H1 (cell line): ENCODE data around the gene TTC39A. TPM values are rescaled to one million over a fixed set of nuclear protein-coding genes. Genes with fewer than 3 reads are reported as not detected.

Source experiments
- CTCF ChIA-PET: fragments of 300-600 bp; sonication (Branson Sonifier 250); formaldehyde crosslinking; loops from one replicate; lab custom pipeline; 2021; ENCODE audit not compliant: partially characterized antibody; lab: Charles Lee
- POLR2A ChIA-PET: fragments of 300-600 bp; sonication (Branson Sonifier 250); formaldehyde crosslinking; loops from one replicate; lab custom pipeline; 2021; ENCODE audit warnings: inconsistent platforms; ENCODE audit not compliant: partially characterized antibody; lab: Charles Lee
- DNase-seq, 2 experiments: peaks; one replicate each; pipeline versions ENCODE4 v3.0.0 to v3.0.0-alpha.2; 2010 to 2022; ENCODE audit warnings: low spot score in 2 of 2, low read depth in 1 of 2, mixed read lengths in 1 of 2
- FAIRE-seq: peaks from 2 replicates; lab custom pipeline; 2011; peaks lifted over from hg19 to GRCh38; lab: Jason Lieb, UNC
- H2AFZ ChIP-seq: 2 replicates; pipeline ENCODE4 v1.8.1; 2012; ENCODE audit warnings: low read length, inconsistent platforms
- H2AK5ac ChIP-seq: 2 replicates; pipeline ENCODE4 v1.6.1; 2013; ENCODE audit warnings: low read depth, low read length
- H2BK120ac ChIP-seq: replicated peaks from 2 replicates; pipeline ENCODE3; 2013; ENCODE audit warnings: low read depth, low read length, inconsistent platforms
- H2BK12ac ChIP-seq: 2 replicates; pipeline ENCODE4 v1.6.1; 2013; ENCODE audit warnings: low read depth, low read length
- H2BK15ac ChIP-seq: 2 replicates; pipeline ENCODE4 v1.6.1; 2013; ENCODE audit warnings: low read length
- H2BK20ac ChIP-seq: 2 replicates; pipeline ENCODE4 v1.6.1; 2013; ENCODE audit warnings: low read length
- H2BK5ac ChIP-seq: 2 replicates; pipeline ENCODE4 v1.6.1; 2013; ENCODE audit warnings: low read depth, low read length
- H3K14ac ChIP-seq: 2 replicates; pipeline ENCODE4 v1.6.1; 2013; ENCODE audit warnings: inconsistent platforms; ENCODE audit not compliant: insufficient read length
- H3K18ac ChIP-seq: 2 replicates; pipeline ENCODE4 v1.6.1; 2013; ENCODE audit warnings: low read length; ENCODE audit errors: extremely low read depth
- H3K23ac ChIP-seq: 2 replicates; pipeline ENCODE4 v1.6.1; 2013; ENCODE audit warnings: inconsistent platforms; ENCODE audit not compliant: insufficient read length
- H3K23me2 ChIP-seq: 2 replicates; pipeline ENCODE4 v1.6.1; 2013; ENCODE audit warnings: low read depth, low read length
- H3K27ac ChIP-seq: 2 replicates; pipeline ENCODE4 v1.6.1; 2011; ENCODE audit warnings: low read depth, low read length, inconsistent platforms
- H3K27me3 ChIP-seq, 4 experiments: replicated peaks in 1 of 4; 1 replicate in 1 of 4; 2 replicates in 3 of 4; pipeline versions ENCODE4 v1.6.1 to v1.8.1; 2011 to 2013; ENCODE audit warnings: low read length in 3 of 4, mild to moderate bottlenecking in 3 of 4, inconsistent platforms in 2 of 4, mixed read lengths in 2 of 4, moderate library complexity in 1 of 4; ENCODE audit not compliant: control insufficient read depth in 3 of 4, insufficient read depth in 3 of 4; ENCODE audit errors: extremely low read depth in 1 of 4
- H3K36me3 ChIP-seq, 4 experiments: 2 replicates each; pipeline versions ENCODE4 v1.6.1 to v1.8.1; 2011 to 2013; ENCODE audit warnings: mild to moderate bottlenecking in 4 of 4, low read length in 3 of 4, moderate library complexity in 2 of 4, control low read depth in 1 of 4, inconsistent platforms in 1 of 4; ENCODE audit not compliant: insufficient read depth in 4 of 4, control insufficient read depth in 2 of 4
- H3K4ac ChIP-seq: replicated peaks from 2 replicates; pipeline ENCODE3; 2013; ENCODE audit warnings: low read length, low read depth, mixed read lengths, inconsistent platforms; ENCODE audit not compliant: insufficient read length
- H3K4me1 ChIP-seq, 4 experiments: replicated peaks in 1 of 4; 1 replicate in 1 of 4; 2 replicates in 3 of 4; pipeline versions ENCODE4 v1.6.1 to v1.8.1; 2011 to 2013; ENCODE audit warnings: low read length in 3 of 4, inconsistent platforms in 2 of 4, mixed read lengths in 1 of 4; ENCODE audit not compliant: insufficient read depth in 4 of 4, control insufficient read depth in 3 of 4
- H3K4me2 ChIP-seq, 2 experiments: 2 replicates each; pipeline versions ENCODE4 v1.6.1 to v1.8.1; 2011 to 2013; ENCODE audit warnings: low read depth in 2 of 2, low read length in 2 of 2, control low read depth in 1 of 2, inconsistent platforms in 1 of 2, mild to moderate bottlenecking in 1 of 2; ENCODE audit not compliant: insufficient read depth in 1 of 2
- H3K4me3 ChIP-seq, 4 experiments: fragments of 200-600, 300-600 bp in 1 of 4; sonication (generic), shearing (Covaris generic), sonication (Bioruptor Twin) in 1 of 4; 2 replicates each; pipeline versions ENCODE4 v1.5.1 to v1.8.1; 2011 to 2016; ENCODE audit warnings: low read length in 4 of 4, low read depth in 3 of 4, control low read depth in 2 of 4, inconsistent platforms in 2 of 4, mild to moderate bottlenecking in 2 of 4, mixed read lengths in 1 of 4, moderate library complexity in 1 of 4; ENCODE audit not compliant: insufficient read depth in 2 of 4; ENCODE audit errors: extremely low read depth in 1 of 4
- H3K56ac ChIP-seq: replicated peaks from 2 replicates; pipeline ENCODE3; 2013; ENCODE audit warnings: low read depth, mild to moderate bottlenecking, mixed read lengths, low read length, inconsistent platforms; ENCODE audit not compliant: insufficient read length
- H3K79me1 ChIP-seq: 2 replicates; pipeline ENCODE4 v1.6.1; 2013; ENCODE audit warnings: low read depth, low read length, control low read depth
- H3K79me2 ChIP-seq, 2 experiments: 2 replicates each; pipeline versions ENCODE4 v1.6.1 to v1.8.1; 2012 to 2013; ENCODE audit warnings: low read length in 2 of 2, mild to moderate bottlenecking in 2 of 2, inconsistent platforms in 1 of 2; ENCODE audit not compliant: insufficient read depth in 2 of 2, control insufficient read depth in 1 of 2
- H3K9ac ChIP-seq, 4 experiments: replicated peaks in 1 of 4; 1 replicate in 1 of 4; 2 replicates in 3 of 4; pipeline versions ENCODE4 v1.6.1 to v1.8.1; 2011 to 2013; ENCODE audit warnings: low read depth in 3 of 4, low read length in 3 of 4, control low read depth in 2 of 4, mild to moderate bottlenecking in 2 of 4, moderate library complexity in 2 of 4, inconsistent platforms in 1 of 4; ENCODE audit errors: extremely low read depth in 1 of 4
- H3K9me3 ChIP-seq, 2 experiments: 2 replicates each; pipeline versions ENCODE4 v1.6.1 to v1.8.1; 2012 to 2013; ENCODE audit warnings: mild to moderate bottlenecking in 2 of 2, moderate library complexity in 2 of 2, control low read depth in 1 of 2, inconsistent platforms in 1 of 2, low read depth in 1 of 2, low read length in 1 of 2, mixed read lengths in 1 of 2; ENCODE audit not compliant: insufficient read depth in 2 of 2
- H4K20me1 ChIP-seq, 2 experiments: replicated peaks in 1 of 2; 2 replicates each; pipeline versions ENCODE3 to v1.8.1; 2011 to 2013; ENCODE audit warnings: inconsistent platforms in 2 of 2, low read length in 2 of 2, mild to moderate bottlenecking in 1 of 2; ENCODE audit not compliant: insufficient read depth in 2 of 2, control insufficient read depth in 1 of 2
- H4K5ac ChIP-seq: 2 replicates; pipeline ENCODE4 v1.6.1; 2013; ENCODE audit warnings: low read length, low read depth, mixed read lengths, inconsistent platforms; ENCODE audit not compliant: insufficient read length
- H4K8ac ChIP-seq: 2 replicates; pipeline ENCODE4 v1.8.0; 2013; ENCODE audit warnings: mild to moderate bottlenecking, moderate library complexity, low read length, inconsistent platforms; ENCODE audit not compliant: insufficient read depth; ENCODE audit errors: extremely low read depth
- H4K91ac ChIP-seq: replicated peaks from 2 replicates; pipeline ENCODE3; 2013; ENCODE audit warnings: low read length, mixed read lengths, inconsistent platforms; ENCODE audit not compliant: insufficient read length
- POU5F1 ChIP-seq: IDR thresholded peaks from 2 replicates; pipeline ENCODE4 v1.6.1; 2011; ENCODE audit warnings: low read depth, mild to moderate bottlenecking, low read length, moderate library complexity
- RBBP5 ChIP-seq: IDR thresholded peaks from 2 replicates; pipeline ENCODE4 v1.7.1; 2012; ENCODE audit warnings: low read depth, mild to moderate bottlenecking, inconsistent platforms, low read length, moderate library complexity, borderline replicate concordance
- WGBS, 2 experiments: shearing (Covaris generic) in 1 of 2; methylation state at CpG; one replicate each; pipeline versions ENCODE4 v1.1.6 to v1.1.7; 2013 to 2015; ENCODE audit warnings: low lambda C conversion rate in 2 of 2, mixed read lengths in 2 of 2, inconsistent platforms in 1 of 2, low coverage in 1 of 2, missing lambda C conversion rate in 1 of 2; ENCODE audit not compliant: insufficient replicate concordance in 2 of 2, insufficient coverage in 1 of 2, insufficient read length in 1 of 2; ENCODE audit errors: extremely low coverage in 1 of 2, missing lambda C conversion rate in 1 of 2; 5-methylcytosine and 5-hydroxymethylcytosine counted together
- polyA plus RNA-seq, 7 experiments: library from polyadenylated mRNA; depleted of rRNA in 3 of 7; stranded (reverse) in 5 of 7; unstranded in 2 of 7; fragments of >200 nt in 5 of 7; fragments of 200-250 nt in 2 of 7; gene quantifications; 1 replicate in 5 of 7; 2 replicates in 1 of 7; 4 replicates in 1 of 7; pipeline versions ENCODE4 v1.2.1 to v1.2.3, GENCODE V29; 2011 to 2013; ENCODE audit warnings: missing spikeins in 2 of 7, mixed read lengths in 2 of 7
- total RNA-seq: library from RNA; stranded (reverse); fragmentation: NEBNext Ultra II Directional; extraction: Animal tissue kit (Norgen Biotek cat#: 25700); gene quantifications from 2 replicates; pipeline ENCODE4 v1.2.1, GENCODE V29; 2021

Gene TTC39A
- total and polyA plus RNA-seq, 2 of the 8 experiments (the other 6 are each of a cell fraction or from before 2014, with no cell fraction given) = 5.5 to 5.8 TPM

DNA sequence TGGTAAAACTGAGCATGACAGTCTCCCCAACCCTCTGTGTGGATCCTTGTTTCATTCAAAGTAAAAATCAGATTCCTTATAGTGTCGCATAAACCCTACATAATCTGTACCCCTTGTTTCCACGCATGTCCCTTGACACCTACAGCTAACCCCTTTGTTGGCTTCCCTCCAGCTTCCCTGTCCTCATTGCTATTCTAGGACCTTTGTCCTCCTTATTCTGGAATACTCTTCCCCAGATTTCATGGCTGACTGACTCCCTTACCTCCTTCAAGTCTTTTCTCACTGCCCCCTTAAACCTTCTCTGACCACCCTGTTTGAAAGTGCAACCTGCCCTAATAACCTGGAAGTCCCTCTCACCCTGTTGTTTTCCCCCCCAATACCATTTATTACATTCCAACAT lies 90.3 kb downstream of the TTC39A start:
- 82% methylated on average over 2 of the region's 2 CpGs; no CpG with 5 or more reads in 1 of the 2 experiments for WGBS, 2 experiments
- H2BK120ac ChIP-seq = no peak overlapping the region
- H3K4ac ChIP-seq = no peak overlapping the region
- no peak overlapping the region for H3K56ac ChIP-seq
- H2BK15ac ChIP-seq = no peak overlapping the region
- no peaks in the 10 kb centered on the region; a peak in 1 of 7 replicates for H3K27me3 ChIP-seq
- no peak overlapping the region for H4K8ac ChIP-seq
- H3K9me3 ChIP-seq = no peaks in the 10 kb centered on the region
- H2AFZ ChIP-seq = no peak overlapping the region
- FAIRE-seq = no peak
- no peak overlapping the region for H3K14ac ChIP-seq
- CTCF ChIA-PET = no interaction called here
- H3K36me3 ChIP-seq = no peaks in the 10 kb centered on the region; a peak in 1 of 8 replicates
- peaks cover 0 to 4% (median 3%) of the 10 kb centered on the region in 4 experiments; a peak in 6 of 7 replicates for H3K4me1 ChIP-seq
- no peak overlapping the region for H3K27ac ChIP-seq
- H2AK5ac ChIP-seq = no peak overlapping the region
- H4K5ac ChIP-seq = no peak overlapping the region
- H3K18ac ChIP-seq = no peak overlapping the region
- no peak overlapping the region for H3K23ac ChIP-seq
- peaks cover 5% of the 10 kb centered on the region; the same call in 1 of the 2 replicates for H3K23me2 ChIP-seq
- POLR2A ChIA-PET = no interaction called here
- no peak overlapping the region for H2BK12ac ChIP-seq
- H3K4me2 ChIP-seq = no peak overlapping the region
- peak in 1 of 2 experiments; percentile 16 for DNase-seq
- no peak overlapping the region for H3K9ac ChIP-seq
- no peak overlapping the region for H4K91ac ChIP-seq
- no peak overlapping the region for H3K4me3 ChIP-seq
- peaks cover 7 to 85% of the 10 kb centered on the region in 2 experiments; a peak in 3 of 4 replicates for H3K79me2 ChIP-seq
- H4K20me1 ChIP-seq = peaks cover 3 to 11% of the 10 kb centered on the region in 2 experiments
- H2BK20ac ChIP-seq = no peak overlapping the region
- no peak overlapping the region for H2BK5ac ChIP-seq
- H3K79me1 ChIP-seq = peaks cover 6% of the 10 kb centered on the region
- TF ChIP-seq POU5F1 = no peak
- TF ChIP-seq RBBP5 = no peak
